GM21576 (cell line): ENCODE measurements around the gene CNGA2.

ENCODE experiments used
- ATAC-seq: cut with Tn5 transposase; IDR thresholded peaks from one replicate; pipeline ENCODE4 v1.9.1; 2021; ENCODE audit warnings: mild to moderate bottlenecking, moderate library complexity; ENCODE audit not compliant: unreplicated experiment

Gene CNGA2

GRCh38 chrX:151711154-151711553 is 23.4 kb upstream of the CNGA2 start:
- ATAC-seq = no peak

GRCh38 chrX:151711787-151712186 is 22.8 kb upstream of the CNGA2 start:
- ATAC-seq = no peak

- no peak for ATAC-seq
Observed at GRCh38 chrX:151712253-151712652, 22.3 kb upstream of the CNGA2 start.

DNA sequence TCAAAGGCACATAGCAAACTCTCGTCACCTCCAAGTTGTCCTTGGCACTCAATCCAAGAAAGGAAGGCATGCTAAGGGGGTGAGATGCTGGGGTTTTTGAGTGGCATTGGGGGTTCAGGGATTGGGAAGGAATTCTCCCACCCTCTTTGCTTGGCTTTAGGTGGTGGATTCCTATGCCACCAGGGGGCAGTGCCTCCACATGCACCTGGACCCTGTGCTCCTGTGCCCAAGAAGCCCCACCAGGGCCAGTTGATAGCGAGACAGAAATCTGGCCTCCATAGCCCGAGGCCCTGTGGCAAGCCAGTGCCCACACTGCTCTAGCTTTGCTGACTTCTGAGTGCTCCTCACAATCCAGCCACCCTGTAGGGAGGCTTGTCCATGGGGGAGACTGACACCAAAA is 20.7 kb upstream of the CNGA2 start:
- peak; percentile 47 for ATAC-seq

DNA sequence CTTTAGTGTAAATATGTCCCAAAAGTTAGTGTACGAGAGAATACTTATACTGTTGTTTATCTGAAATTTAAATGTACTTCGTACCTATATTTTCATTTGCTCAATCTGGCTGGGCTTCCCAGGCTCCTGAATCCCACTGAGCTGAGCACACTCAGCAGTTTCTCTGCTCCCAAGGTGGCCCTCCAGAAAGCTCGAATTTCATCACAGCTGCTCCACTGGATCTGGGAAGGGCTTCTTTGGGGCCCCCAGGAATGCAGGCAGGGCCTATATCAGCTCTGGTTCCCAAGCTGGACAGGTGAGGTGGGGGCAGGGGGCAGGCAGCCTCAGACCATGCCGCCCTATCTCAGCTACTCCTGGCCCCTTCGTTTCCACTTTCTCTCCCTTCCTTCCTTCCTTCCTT is 20.2 kb upstream of the CNGA2 start:
- no peak for ATAC-seq

DNA sequence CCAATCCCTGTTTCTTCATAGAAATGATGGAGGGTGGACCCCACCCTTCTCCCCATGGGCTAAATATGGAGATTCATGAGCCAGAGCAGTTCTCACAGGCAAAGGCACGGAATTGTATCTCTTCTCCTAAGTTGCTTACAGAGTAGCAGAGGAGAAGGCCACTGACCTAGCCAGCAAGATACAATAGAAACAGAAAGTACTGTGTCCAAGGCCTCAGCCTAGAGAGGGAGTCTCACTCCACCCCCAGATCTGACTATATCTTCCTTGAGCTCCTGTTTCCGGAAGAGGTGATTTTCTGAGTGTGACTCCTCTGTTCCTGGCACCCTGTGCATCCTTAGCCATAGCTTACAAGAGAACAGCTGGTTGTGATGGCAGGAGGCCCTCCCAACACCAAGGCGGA is 18.8 kb upstream of the CNGA2 start, which contains the start of gene FATE1:
FATE1 (plus strand) TSS at position 284 of the 400 bp plus-strand sequence; CDS start at position 369, 85 bp downstream.
- ATAC-seq = no peak

DNA sequence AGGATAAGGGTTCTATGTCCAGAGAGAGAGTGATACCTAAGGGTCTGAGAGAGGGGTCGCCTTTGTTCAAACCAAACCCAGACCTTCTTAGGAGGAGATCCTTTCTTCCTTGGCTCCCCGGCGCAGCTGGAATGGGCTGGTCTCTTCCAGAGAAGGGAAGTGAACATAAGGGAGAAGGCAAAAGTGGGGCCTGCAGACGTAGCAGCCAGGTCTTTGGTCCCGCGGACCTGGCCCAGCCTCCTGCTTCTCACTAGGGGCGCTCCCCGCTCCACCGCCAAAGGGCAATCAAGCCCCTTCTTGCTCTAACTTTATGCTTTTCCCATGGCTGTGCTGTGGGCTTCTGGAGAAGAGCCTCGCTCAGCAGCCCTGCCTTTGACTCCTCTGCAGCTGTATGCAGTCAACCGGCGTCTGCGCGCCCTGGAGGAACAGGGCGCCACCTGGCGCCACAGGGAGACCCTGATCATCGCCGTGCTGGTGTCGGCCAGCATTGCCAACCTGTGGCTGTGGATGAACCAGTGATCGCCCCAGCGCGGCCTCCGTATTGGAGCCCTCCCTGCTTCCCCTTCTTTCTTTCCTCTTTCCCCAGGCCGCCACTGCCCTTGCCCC is 12.2 kb upstream of the CNGA2 start:
- no peak for ATAC-seq

DNA sequence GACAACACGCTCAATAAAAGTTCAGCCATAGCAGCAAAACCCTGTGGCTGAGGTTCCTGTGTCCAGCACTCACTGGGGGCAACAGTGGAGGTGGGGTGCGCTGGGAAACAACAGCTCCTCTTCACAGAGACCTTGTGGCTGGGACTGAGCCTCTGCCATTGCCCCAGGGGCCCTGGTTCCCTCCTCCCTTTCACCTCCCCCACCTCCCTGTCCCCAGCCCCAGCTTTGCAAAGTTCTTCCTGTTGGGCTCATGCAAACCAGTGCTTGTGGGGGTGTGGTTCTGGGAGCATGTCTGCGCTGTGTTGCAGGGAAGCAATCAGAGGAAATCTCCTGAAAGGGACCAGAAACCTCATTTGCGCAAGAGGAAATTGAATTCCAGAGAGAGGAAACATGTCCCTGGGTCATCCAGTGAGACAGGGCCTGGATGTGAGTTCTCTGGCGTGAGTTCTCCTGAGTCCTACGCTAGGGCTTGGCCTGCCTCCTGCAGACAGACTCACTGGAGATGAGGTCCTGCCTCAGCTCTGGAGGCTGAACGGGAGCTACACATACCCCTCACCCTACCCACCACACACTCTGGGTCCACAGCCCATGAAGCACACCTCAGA is 11.3 kb upstream of the CNGA2 start:
- ATAC-seq = no peak

- no peak for ATAC-seq
Observed at GRCh38 chrX:151724563-151725337, 9.8 kb upstream of the CNGA2 start.

DNA sequence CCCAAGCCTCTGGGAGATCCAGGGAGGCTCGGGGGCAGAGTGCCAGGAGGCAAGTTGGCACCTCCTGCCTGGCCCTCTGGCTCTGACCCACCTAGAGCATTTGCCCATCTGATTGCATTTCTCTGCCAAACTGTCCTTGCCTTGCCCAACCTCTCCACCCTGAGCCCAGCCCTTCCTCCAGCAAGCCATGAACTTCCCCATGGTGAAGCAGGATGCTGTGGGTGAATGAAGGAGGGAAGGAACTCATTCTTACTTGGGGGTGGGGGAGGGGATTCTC is 9.3 kb upstream of the CNGA2 start:
- ATAC-seq = no peak

DNA sequence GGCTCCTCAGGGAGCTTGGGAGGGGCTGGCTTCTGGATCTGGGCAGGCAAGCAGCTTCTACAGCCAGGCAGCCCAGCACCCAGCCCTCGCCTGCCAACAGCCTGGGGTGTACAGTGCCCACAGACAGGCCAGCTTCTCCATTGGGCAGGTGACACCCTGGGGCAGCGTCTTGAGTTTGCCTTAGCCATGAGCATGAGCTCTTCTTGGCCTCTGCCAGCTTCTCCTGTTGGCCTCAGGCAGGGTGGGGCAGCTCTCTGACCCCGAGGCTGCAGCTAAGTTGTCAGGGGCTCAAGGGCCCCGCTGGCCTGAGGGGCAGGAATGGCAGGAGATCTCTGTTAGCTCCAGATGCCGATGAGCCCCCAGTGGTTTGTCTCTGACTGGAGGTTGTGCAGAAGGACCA is 7.8 kb upstream of the CNGA2 start:
- ATAC-seq = no peak

DNA sequence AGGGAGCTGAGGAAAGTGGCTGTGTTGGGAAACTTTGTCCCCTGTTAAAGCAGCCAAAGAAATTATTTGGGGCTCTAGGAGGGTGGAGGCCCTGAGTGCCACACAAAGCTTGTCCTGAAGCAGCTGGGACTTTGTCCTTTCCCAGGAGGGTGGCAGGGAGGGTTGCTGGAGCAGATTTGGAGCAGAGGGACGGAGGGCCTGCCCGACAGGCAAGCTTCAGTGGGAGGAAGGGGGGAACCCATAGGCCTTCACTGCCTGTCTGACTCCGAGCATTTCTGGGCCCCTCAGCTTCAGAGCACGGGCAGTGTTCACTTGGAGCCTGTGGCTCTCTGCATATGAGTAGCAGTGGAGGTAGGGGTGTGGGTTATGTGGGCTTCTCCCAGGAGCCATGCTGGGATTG is 7.2 kb upstream of the CNGA2 start:
- no peak for ATAC-seq

DNA sequence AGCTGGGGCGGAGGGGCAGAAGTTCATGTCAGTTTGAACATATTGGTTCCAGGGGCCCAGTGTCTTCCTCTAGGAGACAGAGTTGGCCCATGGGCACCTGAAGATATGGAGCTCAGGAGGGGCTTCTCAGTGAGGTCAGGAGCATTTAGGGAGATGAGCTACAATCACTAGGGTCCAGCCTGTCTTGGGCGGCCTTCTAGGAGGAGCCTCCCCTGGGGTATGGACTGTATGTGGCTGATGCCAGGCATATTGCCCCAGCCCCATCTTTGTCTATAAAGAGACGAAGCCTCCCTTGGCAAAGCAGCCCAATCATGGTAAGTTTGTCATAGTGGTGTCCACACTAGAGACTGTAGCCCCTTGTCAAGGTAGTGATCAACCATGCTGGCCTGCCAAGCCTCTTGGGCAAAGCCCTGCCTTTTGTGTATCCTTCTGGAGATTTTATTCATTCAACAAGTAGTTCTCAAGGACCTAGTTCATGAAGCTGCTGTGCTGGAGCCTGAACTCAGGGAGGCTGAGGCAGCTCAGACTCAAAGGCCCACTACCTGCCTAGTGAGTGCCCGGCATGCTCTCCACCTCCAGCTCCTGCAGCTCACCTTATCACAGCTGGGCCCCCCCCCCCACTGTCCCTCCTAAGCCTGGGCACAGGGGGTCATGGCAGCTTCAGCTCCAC is 5.4 kb upstream of the CNGA2 start:
- ATAC-seq = no peak

DNA sequence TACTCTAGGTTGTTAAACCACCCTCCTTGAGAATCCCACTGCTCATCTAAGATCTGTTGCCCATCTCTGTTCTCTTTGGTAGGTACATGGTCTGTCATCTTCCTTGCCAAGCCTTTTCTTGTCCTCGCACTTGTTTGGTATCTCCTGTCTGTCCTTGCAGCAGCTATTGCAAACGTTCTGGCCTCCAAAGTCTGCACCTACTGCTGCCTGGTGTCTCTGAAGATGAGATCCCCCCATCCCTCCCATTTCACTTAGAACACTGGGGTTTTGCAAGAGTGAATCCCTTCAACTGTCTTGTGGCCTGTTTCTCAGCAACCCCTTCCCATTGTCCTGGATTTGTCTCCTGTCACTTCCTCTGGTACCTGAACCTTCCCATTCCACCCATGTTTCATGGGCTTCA is 673 bp downstream of the CNGA2 start:
- no peak for ATAC-seq

DNA sequence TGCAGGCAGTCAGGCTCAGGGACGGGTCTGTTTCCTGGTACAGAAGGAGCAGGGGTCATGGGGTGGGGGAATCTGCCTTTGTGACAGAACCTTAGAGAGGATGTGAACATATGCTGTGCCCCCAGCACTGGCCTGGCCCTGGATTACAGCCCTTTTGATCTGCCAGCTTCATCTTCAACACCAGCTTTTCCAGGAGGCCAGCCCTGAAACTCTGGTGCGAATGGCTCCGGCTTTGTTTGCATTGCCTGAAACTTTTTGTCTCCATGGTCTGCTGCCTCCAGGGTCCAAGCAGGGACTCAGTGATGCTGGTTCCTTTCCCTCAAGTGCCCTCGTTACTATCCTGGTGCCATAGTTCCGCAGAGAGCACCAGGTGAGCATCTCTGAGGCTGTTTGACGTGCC is 2.1 kb downstream of the CNGA2 start:
- no peak for ATAC-seq

- ATAC-seq = no peak
Observed at GRCh38 chrX:151737494-151737893, 2.9 kb downstream of the CNGA2 start.

GRCh38 chrX:151738751-151739150 is 4.2 kb downstream of the CNGA2 start:
- no peak for ATAC-seq

GRCh38 chrX:151741606-151742005 is 7.1 kb downstream of the CNGA2 start:
- ATAC-seq = no peak

DNA sequence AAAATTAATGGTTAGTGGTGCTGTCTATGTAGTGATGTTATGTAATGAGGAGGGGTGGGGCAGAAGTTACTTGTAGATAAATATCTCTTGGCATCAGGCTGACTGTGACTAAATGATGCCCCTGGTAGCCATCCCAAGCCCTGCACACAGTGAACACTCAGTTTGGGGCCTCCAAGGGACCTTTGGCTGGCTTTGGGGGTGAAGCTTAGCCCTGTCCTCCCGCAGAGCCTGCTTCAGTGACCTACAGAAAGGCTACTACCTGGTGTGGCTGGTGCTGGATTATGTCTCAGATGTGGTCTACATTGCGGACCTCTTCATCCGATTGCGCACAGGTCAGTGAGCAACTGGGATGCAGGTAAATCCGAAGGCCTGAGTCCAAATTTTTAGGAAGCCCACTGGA is 7.8 kb downstream of the CNGA2 start:
- no peak for ATAC-seq

DNA sequence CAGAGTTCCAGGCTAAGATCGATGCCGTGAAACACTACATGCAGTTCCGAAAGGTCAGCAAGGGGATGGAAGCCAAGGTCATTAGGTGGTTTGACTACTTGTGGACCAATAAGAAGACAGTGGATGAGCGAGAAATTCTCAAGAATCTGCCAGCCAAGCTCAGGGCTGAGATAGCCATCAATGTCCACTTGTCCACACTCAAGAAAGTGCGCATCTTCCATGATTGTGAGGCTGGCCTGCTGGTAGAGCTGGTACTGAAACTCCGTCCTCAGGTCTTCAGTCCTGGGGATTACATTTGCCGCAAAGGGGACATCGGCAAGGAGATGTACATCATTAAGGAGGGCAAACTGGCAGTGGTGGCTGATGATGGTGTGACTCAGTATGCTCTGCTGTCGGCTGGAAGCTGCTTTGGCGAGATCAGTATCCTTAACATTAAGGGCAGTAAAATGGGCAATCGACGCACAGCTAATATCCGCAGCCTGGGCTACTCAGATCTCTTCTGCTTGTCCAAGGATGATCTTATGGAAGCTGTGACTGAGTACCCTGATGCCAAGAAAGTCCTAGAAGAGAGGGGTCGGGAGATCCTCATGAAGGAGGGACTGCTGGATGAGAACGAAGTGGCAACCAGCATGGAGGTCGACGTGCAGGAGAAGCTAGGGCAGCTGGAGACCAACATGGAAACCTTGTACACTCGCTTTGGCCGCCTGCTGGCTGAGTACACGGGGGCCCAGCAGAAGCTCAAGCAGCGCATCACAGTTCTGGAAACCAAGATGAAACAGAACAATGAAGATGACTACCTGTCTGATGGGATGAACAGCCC is 9.3 kb downstream of the CNGA2 start:
- ATAC-seq = no peak

DNA sequence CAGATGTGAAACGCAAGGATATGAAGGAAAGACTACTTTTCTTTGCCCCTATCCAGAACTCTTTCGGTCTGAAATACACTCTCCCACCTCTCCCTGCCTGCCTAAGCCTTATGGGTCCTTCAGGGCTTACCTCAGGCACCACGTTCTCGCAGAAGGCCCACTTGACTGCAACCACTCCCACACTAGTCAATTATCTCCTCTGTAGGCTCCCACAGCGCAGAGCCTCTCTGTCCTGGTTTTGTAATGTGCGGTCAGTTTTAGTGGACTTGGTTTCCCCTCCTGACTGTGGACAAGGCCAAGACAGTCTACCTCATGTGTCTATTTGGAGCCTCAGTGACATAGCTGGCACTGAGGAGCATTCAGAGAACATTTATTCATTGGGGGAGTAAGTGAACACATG is 11.1 kb downstream of the CNGA2 start:
- no peak for ATAC-seq
